ENCODE measurements around the gene KSR2. TPM values are rescaled to one million over a fixed set of nuclear protein-coding genes. Genes with fewer than 3 reads are reported as not detected.

The KSR2 gene
- total RNA-seq, 1 experiment from 2014 or later: 0.15 TPM

DNA sequence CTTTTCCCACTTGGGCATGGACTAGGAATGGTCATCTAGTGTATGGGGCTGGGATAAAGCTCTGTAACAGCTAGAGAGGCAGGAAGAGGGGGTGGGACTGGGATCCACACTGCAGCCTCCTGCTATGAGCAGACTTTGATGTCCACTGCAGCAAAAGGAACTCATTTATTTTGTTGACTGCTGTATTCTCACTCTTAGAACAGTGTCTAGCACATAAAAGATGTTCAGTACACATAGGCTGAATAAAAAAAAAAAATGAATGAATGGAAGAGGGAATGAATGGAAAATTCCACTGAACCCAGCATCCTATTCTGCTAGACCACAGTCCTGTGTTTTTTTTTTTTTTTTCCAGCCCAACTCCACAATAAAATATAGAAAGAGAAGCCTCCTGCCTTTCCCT is 501.2 kb downstream of the KSR2 start:
- POLR2A ChIA-PET: no interaction called here
- H3K27ac ChIP-seq (ENCODE audit: low read length): no peak overlapping the region
- no peak overlapping the region for H3K4me3 ChIP-seq (ENCODE audit: low read depth in 2 of 2, low read length in 2 of 2)
- H3K4me1 ChIP-seq (ENCODE audit: control insufficient read depth, insufficient read depth, low read length): no peaks in the 10 kb centered on the region
- TF ChIP-seq, protein P1, sequence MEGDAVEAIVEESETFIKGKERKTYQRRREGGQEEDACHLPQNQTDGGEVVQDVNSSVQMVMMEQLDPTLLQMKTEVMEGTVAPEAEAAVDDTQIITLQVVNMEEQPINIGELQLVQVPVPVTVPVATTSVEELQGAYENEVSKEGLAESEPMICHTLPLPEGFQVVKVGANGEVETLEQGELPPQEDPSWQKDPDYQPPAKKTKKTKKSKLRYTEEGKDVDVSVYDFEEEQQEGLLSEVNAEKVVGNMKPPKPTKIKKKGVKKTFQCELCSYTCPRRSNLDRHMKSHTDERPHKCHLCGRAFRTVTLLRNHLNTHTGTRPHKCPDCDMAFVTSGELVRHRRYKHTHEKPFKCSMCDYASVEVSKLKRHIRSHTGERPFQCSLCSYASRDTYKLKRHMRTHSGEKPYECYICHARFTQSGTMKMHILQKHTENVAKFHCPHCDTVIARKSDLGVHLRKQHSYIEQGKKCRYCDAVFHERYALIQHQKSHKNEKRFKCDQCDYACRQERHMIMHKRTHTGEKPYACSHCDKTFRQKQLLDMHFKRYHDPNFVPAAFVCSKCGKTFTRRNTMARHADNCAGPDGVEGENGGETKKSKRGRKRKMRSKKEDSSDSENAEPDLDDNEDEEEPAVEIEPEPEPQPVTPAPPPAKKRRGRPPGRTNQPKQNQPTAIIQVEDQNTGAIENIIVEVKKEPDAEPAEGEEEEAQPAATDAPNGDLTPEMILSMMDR (IDR thresholded peaks at IDR 0.05): no peak
- BruUV-seq (replicated peaks): no TSS peak
- intact Hi-C loops (cut with micrococcal nuclease; ENCODE audit: unreplicated experiment) (no loop called here), in situ Hi-C loops (cut with HindIII; ENCODE audit: low pct_unique_long_range_greater_than_20kb, low sequenced_read_pairs) (no loop called here)
- H3K36me3 ChIP-seq (ENCODE audit: control insufficient read depth, insufficient read depth, low read length): no peaks in the 10 kb centered on the region
- CTCF ChIA-PET: no interaction called here
- no peaks in the 10 kb centered on the region for H3K27me3 ChIP-seq (ENCODE audit: control insufficient read depth, insufficient read depth, low read length)
- DNase-seq (ENCODE audit: low read depth, low spot score) (no peak), ATAC-seq (no peak)
- no peaks in the 10 kb centered on the region for H3K9me3 ChIP-seq (ENCODE audit: control insufficient read depth, insufficient read depth, low read depth, low read length)

DNA sequence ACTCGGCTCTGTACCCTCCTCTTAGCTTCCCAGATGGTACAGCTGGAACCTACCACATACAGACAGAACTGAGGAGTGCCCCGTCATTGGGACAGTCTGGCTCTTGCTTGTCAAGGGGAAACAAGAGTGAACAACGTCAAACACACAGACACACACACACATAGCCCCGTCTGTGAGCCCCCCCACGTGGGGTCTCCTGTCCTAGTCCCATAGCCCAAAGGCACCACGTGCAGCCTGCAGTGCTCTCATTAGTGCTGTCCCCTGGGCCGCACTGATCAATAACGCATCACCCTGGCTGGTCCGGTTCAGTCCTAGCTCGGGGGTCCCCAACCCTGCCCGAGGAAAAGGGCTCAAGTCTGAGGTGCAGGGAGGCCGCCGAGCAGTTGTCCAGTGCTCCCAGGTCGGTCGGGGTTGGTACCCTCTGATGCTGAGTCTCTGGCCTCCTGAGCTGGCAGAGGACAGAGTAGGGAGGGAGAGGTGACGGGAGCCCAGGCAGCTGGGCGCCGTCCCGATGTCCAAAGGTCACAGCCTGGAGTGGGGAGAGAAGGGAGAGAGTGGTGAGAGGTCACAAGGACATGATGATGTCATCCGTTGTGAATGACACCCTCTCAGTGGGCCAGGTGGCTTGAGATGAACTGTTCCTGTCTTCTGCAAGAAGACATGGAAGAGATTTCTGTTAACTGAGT is 502.0 kb downstream of the KSR2 start:
- Histone ChIP-seq H3K4me3 (ENCODE audit: low read depth in 2 of 2, low read length in 2 of 2) (no peak overlapping the region), H3K27me3 (ENCODE audit: control insufficient read depth, insufficient read depth, low read length) (no peaks in the 10 kb centered on the region), H3K9me3 (ENCODE audit: control insufficient read depth, insufficient read depth, low read depth, low read length) (no peaks in the 10 kb centered on the region), H3K36me3 (ENCODE audit: control insufficient read depth, insufficient read depth, low read length) (no peaks in the 10 kb centered on the region), H3K27ac (ENCODE audit: low read length) (no peak overlapping the region), H3K4me1 (ENCODE audit: control insufficient read depth, insufficient read depth, low read length) (no peaks in the 10 kb centered on the region)
- no peak for TF ChIP-seq SIN3A (IDR thresholded peaks at IDR 0.05; ENCODE audit: borderline replicate concordance, insufficient read depth, low read depth, low read length)
- TF ChIP-seq, protein P2, sequence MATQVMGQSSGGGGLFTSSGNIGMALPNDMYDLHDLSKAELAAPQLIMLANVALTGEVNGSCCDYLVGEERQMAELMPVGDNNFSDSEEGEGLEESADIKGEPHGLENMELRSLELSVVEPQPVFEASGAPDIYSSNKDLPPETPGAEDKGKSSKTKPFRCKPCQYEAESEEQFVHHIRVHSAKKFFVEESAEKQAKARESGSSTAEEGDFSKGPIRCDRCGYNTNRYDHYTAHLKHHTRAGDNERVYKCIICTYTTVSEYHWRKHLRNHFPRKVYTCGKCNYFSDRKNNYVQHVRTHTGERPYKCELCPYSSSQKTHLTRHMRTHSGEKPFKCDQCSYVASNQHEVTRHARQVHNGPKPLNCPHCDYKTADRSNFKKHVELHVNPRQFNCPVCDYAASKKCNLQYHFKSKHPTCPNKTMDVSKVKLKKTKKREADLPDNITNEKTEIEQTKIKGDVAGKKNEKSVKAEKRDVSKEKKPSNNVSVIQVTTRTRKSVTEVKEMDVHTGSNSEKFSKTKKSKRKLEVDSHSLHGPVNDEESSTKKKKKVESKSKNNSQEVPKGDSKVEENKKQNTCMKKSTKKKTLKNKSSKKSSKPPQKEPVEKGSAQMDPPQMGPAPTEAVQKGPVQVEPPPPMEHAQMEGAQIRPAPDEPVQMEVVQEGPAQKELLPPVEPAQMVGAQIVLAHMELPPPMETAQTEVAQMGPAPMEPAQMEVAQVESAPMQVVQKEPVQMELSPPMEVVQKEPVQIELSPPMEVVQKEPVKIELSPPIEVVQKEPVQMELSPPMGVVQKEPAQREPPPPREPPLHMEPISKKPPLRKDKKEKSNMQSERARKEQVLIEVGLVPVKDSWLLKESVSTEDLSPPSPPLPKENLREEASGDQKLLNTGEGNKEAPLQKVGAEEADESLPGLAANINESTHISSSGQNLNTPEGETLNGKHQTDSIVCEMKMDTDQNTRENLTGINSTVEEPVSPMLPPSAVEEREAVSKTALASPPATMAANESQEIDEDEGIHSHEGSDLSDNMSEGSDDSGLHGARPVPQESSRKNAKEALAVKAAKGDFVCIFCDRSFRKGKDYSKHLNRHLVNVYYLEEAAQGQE (IDR thresholded peaks at IDR 0.05; ENCODE audit: insufficient read depth in 1 of 2, low read depth in 2 of 2, low read length in 1 of 2): no peak
- no peak for TF ChIP-seq POLR2AphosphoS5 (IDR thresholded peaks at IDR 0.05; ENCODE audit: low read depth, low read length)
- TF ChIP-seq, protein P1 (IDR thresholded peaks at IDR 0.05): no peak
- no peak for TF ChIP-seq TCF7L2 (IDR thresholded peaks at IDR 0.05; ENCODE audit: low read depth, low read length)
- ATAC-seq (no peak), DNase-seq (ENCODE audit: low read depth, low spot score) (no peak)
- intact Hi-C loops (cut with micrococcal nuclease; ENCODE audit: unreplicated experiment): no loop called here
- in situ Hi-C loops (cut with HindIII; ENCODE audit: low pct_unique_long_range_greater_than_20kb, low sequenced_read_pairs): no loop called here
- no TSS peak for BruUV-seq (replicated peaks)
- CTCF ChIA-PET: interaction anchor here (0.6 kb wide), 1 partner anchor 1717 kb away, joined by 3 read pairs; no protein-coding TSS in a partner anchor
- POLR2A ChIA-PET: no interaction called here
